SK-N-MC (cell line): ENCODE data around the gene SCYL1.

Experiments
- DNase-seq: peaks from one replicate; pipeline ENCODE4 v3.0.0-alpha.2; 2011; ENCODE audit warnings: low read depth, low spot score
- H3K27ac ChIP-seq: fragments of 200-600 bp; sonication (generic); 2 replicates; pipeline ENCODE4 v1.5.1; 2016; ENCODE audit warnings: mixed run types
- H3K36me3 ChIP-seq: fragments of 200-600 bp; sonication (generic); 2 replicates; pipeline ENCODE4 v1.6.1; 2017; ENCODE audit warnings: antibody characterized with exemption, low read length, mixed read lengths; ENCODE audit not compliant: insufficient read depth
- H3K4me3 ChIP-seq: fragments of 200-600 bp; sonication (generic); 2 replicates; pipeline ENCODE4 v1.5.1; 2016
- H3K9ac ChIP-seq: fragments of 200-600 bp; sonication (generic); 2 replicates; pipeline ENCODE4 v1.8.0; 2017; ENCODE audit warnings: mixed run types, mixed read lengths; ENCODE audit not compliant: insufficient read length
- H3K9me3 ChIP-seq: fragments of 200-600 bp; sonication (generic); 2 replicates; pipeline ENCODE4 v1.6.1; 2017; ENCODE audit warnings: low read depth, mild to moderate bottlenecking, antibody characterized with exemption, low read length, moderate library complexity, mixed read lengths
- EZH2 ChIP-seq: fragments of 200-600 bp; sonication (generic); IDR thresholded peaks from one replicate; pipeline ENCODE4 v1.6.1; 2017; ENCODE audit warnings: antibody characterized with exemption
- FOXP2 ChIP-seq: optimal IDR thresholded peaks from 2 replicates; pipeline ENCODE3; 2011; ENCODE audit warnings: mild to moderate bottlenecking, moderate library complexity; ENCODE audit not compliant: insufficient read depth; ENCODE audit errors: extremely low read length, control extremely low read depth
- POLR2AphosphoS5 ChIP-seq: IDR thresholded peaks from 2 replicates; pipeline ENCODE4 v1.6.1; 2012; ENCODE audit warnings: mild to moderate bottlenecking, low read depth, low read length, borderline replicate concordance

SCYL1 gene

GRCh38 chr11:65569164-65569972 is 44.5 kb downstream of the SCYL1 start:
- Histone ChIP-seq H3K9ac (peak overlapping the region; percentile 95), H3K4me3 (peak overlapping the region; percentile 98), H3K36me3 (peaks cover 4% of the 10 kb centered on the region; the same call in 1 of the 2 replicates), H3K9me3 (no peaks in the 10 kb centered on the region), H3K27ac (peak overlapping the region; percentile 92)
- TF ChIP-seq FOXP2 = no peak
- TF ChIP-seq EZH2 = no peak
- 0 out of 2 replicates have a peak, but pooled peaks have one; percentile 57 for TF ChIP-seq POLR2AphosphoS5
- no peak for DNase-seq

GRCh38 chr11:65569973-65570918 is 45.4 kb downstream of the SCYL1 start, which contains the start of gene ZNRD2:
Gene ZNRD2, plus strand, starts transcription at chr11:65570477. Its CDS starts 15 bp downstream, at chr11:65570492.
- peak within 1 kb of the TSS; percentile 92 for H3K27ac ChIP-seq
- no peaks in the 10 kb centered on the region for H3K9me3 ChIP-seq
- H3K9ac ChIP-seq = peak within 1 kb of the TSS; percentile 95
- peak; percentile 72 for DNase-seq
- peak; percentile 80 for TF ChIP-seq POLR2AphosphoS5
- TF ChIP-seq EZH2 = no peak
- peak; percentile 86 for TF ChIP-seq FOXP2
- peak within 1 kb of the TSS; percentile 98 for H3K4me3 ChIP-seq
- peaks cover 4% of the 10 kb centered on the region; the same call in 1 of the 2 replicates for H3K36me3 ChIP-seq

GRCh38 chr11:65571420-65571819 is 46.5 kb downstream of the SCYL1 start:
- Histone ChIP-seq H3K9me3 (no peaks in the 10 kb centered on the region), H3K9ac (no peak overlapping the region), H3K36me3 (peaks cover 4% of the 10 kb centered on the region; the same call in 1 of the 2 replicates), H3K4me3 (peak overlapping the region; percentile 98), H3K27ac (no peak overlapping the region)
- no peak for DNase-seq
- TF ChIP-seq EZH2 = no peak
- TF ChIP-seq FOXP2 = no peak
- no peak for TF ChIP-seq POLR2AphosphoS5

GRCh38 chr11:65571940-65572339 is 47.1 kb downstream of the SCYL1 start:
- no peaks in the 10 kb centered on the region for H3K9me3 ChIP-seq
- DNase-seq = no peak
- H3K36me3 ChIP-seq = peaks cover 4% of the 10 kb centered on the region; the same call in 1 of the 2 replicates
- H3K9ac ChIP-seq = no peak overlapping the region
- no peak for TF ChIP-seq EZH2
- no peak for TF ChIP-seq POLR2AphosphoS5
- TF ChIP-seq FOXP2 = no peak
- H3K4me3 ChIP-seq = peak overlapping the region; percentile 98
- H3K27ac ChIP-seq = 0 out of 2 replicates have a peak overlapping the region, but pooled peaks have one; percentile 30

GRCh38 chr11:65572356-65573051 is 47.6 kb downstream of the SCYL1 start, which contains the start of gene FAM89B:
Gene FAM89B, plus strand, starts transcription at chr11:65572538. Its CDS starts 132 bp downstream, at chr11:65572670.
- TF ChIP-seq FOXP2 (no peak), POLR2AphosphoS5 (peak; percentile 46; the same call in 1 of the 2 replicates), EZH2 (no peak)
- H3K4me3 ChIP-seq = peak within 1 kb of the TSS; percentile 98
- no peaks in the 10 kb centered on the region for H3K9me3 ChIP-seq
- peak within 1 kb of the TSS; percentile 78 for H3K9ac ChIP-seq
- H3K36me3 ChIP-seq = peaks cover 4% of the 10 kb centered on the region; the same call in 1 of the 2 replicates
- DNase-seq = no peak
- 0 out of 2 replicates have a peak within 1 kb of the TSS, but pooled peaks have one; percentile 30 for H3K27ac ChIP-seq

- no peak for DNase-seq
- H3K9ac ChIP-seq = peak overlapping the region; percentile 78
- no peak for TF ChIP-seq FOXP2
- no peaks in the 10 kb centered on the region for H3K9me3 ChIP-seq
- peak overlapping the region; percentile 98 for H3K4me3 ChIP-seq
- peaks cover 3% of the 10 kb centered on the region; the same call in 1 of the 2 replicates for H3K36me3 ChIP-seq
- H3K27ac ChIP-seq = peak overlapping the region; percentile 50; the same call in 1 of the 2 replicates
These were observed 48.7 kb downstream of the SCYL1 start for GRCh38 chr11:65573391-65574079.

GRCh38 chr11:65574109-65574810 is 49.4 kb downstream of the SCYL1 start:
- no peak for DNase-seq
- TF ChIP-seq EZH2 (no peak), POLR2AphosphoS5 (peak; percentile 25; the same call in 1 of the 2 replicates)
- Histone ChIP-seq H3K27ac (peak overlapping the region; percentile 50; the same call in 1 of the 2 replicates), H3K9me3 (no peaks in the 10 kb centered on the region), H3K9ac (peak overlapping the region; percentile 47), H3K4me3 (peak overlapping the region; percentile 98), H3K36me3 (no peaks in the 10 kb centered on the region)
